ENCODE results near the gene HSD3B2. TPM values are rescaled to one million over a fixed set of nuclear protein-coding genes. Genes with fewer than 3 reads are reported as not detected.

Gene HSD3B2
- total and polyA plus RNA-seq, 7 donors: 0.60 to 5.8 (median 0.93) TPM; not detected in 4

DNA sequence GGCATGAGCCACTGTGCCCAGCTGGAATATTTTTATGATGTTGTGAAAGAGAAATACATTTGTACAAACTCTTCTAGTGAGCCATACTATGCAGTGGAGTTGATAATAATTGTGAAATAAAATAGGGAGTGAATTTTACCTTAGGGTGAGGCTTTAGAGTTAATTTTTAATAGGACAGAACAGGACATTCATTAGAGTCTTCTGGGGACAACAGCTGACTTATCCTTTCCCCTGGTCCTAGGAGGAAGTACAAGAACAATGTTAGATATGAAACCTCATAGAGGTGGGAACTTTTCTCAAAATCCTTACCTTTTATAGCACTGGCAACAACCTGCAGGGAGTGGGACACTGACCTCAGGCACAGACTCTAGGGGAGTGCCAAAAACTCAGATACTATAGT lies 24.4 kb upstream of the HSD3B2 start:
- no peak for DNase-seq

GRCh38 chr1:119391749-119392148 lies 23.2 kb upstream of the HSD3B2 start:
- intact Hi-C loops (cut with DNase I): no loop called here
- H3K4me3 ChIP-seq: no peak overlapping the region
- H3K27me3 ChIP-seq: no peaks in the 10 kb centered on the region
- 79 to 85% methylated on average over 3 of the region's 3 CpGs for WGBS, 2 donors
- no peak for DNase-seq
- no peak overlapping the region for H3K27ac ChIP-seq
- TF ChIP-seq POLR2AphosphoS5 (IDR thresholded peaks at IDR 0.05) (no peak), EP300 (IDR thresholded peaks at IDR 0.05) (no peak), POLR2A (IDR thresholded peaks at IDR 0.05) (no peak)
- TF ChIP-seq, protein P1, sequence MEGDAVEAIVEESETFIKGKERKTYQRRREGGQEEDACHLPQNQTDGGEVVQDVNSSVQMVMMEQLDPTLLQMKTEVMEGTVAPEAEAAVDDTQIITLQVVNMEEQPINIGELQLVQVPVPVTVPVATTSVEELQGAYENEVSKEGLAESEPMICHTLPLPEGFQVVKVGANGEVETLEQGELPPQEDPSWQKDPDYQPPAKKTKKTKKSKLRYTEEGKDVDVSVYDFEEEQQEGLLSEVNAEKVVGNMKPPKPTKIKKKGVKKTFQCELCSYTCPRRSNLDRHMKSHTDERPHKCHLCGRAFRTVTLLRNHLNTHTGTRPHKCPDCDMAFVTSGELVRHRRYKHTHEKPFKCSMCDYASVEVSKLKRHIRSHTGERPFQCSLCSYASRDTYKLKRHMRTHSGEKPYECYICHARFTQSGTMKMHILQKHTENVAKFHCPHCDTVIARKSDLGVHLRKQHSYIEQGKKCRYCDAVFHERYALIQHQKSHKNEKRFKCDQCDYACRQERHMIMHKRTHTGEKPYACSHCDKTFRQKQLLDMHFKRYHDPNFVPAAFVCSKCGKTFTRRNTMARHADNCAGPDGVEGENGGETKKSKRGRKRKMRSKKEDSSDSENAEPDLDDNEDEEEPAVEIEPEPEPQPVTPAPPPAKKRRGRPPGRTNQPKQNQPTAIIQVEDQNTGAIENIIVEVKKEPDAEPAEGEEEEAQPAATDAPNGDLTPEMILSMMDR (IDR thresholded peaks at IDR 0.05): no peak
- H3K9me3 ChIP-seq: no peaks in the 10 kb centered on the region
- no peaks in the 10 kb centered on the region for H3K36me3 ChIP-seq
- H3K4me1 ChIP-seq: no peaks in the 10 kb centered on the region

More for the DNA sequence above, 24.4 kb upstream of the HSD3B2 start:
- Histone ChIP-seq H3K36me3 (no peaks in the 10 kb centered on the region), H3K4me3 (no peak overlapping the region), H3K27me3 (no peaks in the 10 kb centered on the region), H3K9me3 (no peaks in the 10 kb centered on the region), H3K4me1 (no peaks in the 10 kb centered on the region), H3K27ac (no peak overlapping the region)
- intact Hi-C loops (cut with DNase I): no loop called here
- TF ChIP-seq EP300 (IDR thresholded peaks at IDR 0.05): no peak
- TF ChIP-seq POLR2A (IDR thresholded peaks at IDR 0.05): no peak
- TF ChIP-seq, protein P1 (IDR thresholded peaks at IDR 0.05): no peak
- TF ChIP-seq POLR2AphosphoS5 (IDR thresholded peaks at IDR 0.05): no peak

DNA sequence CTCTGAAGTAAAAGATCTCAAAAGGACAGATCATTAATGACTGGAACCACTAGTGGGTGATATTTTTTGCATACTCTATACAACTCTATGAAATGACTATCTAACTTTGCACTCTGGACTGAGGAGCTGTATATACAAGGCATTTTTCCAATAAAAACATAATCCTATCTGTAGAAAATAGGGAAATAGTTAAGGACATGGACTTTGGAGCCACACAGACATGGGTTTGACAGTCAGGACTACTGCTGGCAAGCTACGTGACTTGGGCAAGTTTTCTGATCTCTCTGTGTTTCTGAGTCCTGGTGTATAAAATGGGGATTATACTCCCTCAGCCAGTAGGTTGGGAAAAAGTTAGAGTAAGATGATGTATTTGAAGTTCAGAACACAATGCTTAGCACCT lies 20.9 kb upstream of the HSD3B2 start:
- Histone ChIP-seq H3K27ac (no peak overlapping the region), H3K36me3 (no peaks in the 10 kb centered on the region), H3K9me3 (no peaks in the 10 kb centered on the region), H3K27me3 (no peaks in the 10 kb centered on the region), H3K4me1 (no peaks in the 10 kb centered on the region), H3K4me3 (no peak overlapping the region)
- DNase-seq: no peak
- 19 to 65% methylated on average over 1 of the region's 1 CpG for WGBS, 2 donors
- intact Hi-C loops (cut with DNase I): no loop called here
- TF ChIP-seq POLR2A (IDR thresholded peaks at IDR 0.05) (no peak), POLR2AphosphoS5 (IDR thresholded peaks at IDR 0.05) (no peak), EP300 (IDR thresholded peaks at IDR 0.05) (no peak)
- TF ChIP-seq, protein P1 (IDR thresholded peaks at IDR 0.05): no peak

DNA sequence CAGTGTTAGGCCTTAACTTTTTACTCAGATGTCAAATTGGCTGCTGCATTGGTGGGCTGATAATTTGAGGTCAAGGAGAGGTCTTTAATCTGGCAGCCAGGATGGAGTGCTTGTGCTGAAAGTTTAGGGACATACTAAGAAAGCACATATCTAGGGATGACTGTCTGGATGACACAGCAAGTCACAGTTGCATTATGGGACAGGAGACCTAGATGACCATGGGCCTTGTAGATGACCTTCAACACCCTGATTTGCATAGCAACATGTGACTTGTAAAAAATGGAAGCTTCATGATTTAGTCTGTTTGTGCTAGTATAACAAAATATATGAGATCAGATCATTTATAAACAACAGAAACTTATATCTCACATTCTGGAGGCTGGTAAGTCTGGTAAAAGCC lies 18.0 kb upstream of the HSD3B2 start:
- intact Hi-C loops (cut with DNase I): no loop called here
- TF ChIP-seq POLR2AphosphoS5 (IDR thresholded peaks at IDR 0.05) (no peak), POLR2A (IDR thresholded peaks at IDR 0.05) (no peak), EP300 (IDR thresholded peaks at IDR 0.05) (no peak)
- TF ChIP-seq, protein P1 (IDR thresholded peaks at IDR 0.05): no peak
- no peaks in the 10 kb centered on the region for H3K36me3 ChIP-seq
- no peak for DNase-seq
- no peaks in the 10 kb centered on the region for H3K4me1 ChIP-seq
- no peak overlapping the region for H3K4me3 ChIP-seq
- no peak overlapping the region for H3K27ac ChIP-seq
- H3K9me3 ChIP-seq: no peaks in the 10 kb centered on the region
- H3K27me3 ChIP-seq: no peaks in the 10 kb centered on the region

GRCh38 chr1:119397986-119398385 lies 17.0 kb upstream of the HSD3B2 start:
- Histone ChIP-seq H3K4me1 (no peaks in the 10 kb centered on the region), H3K4me3 (no peak overlapping the region), H3K36me3 (no peaks in the 10 kb centered on the region), H3K9me3 (no peaks in the 10 kb centered on the region), H3K27me3 (no peaks in the 10 kb centered on the region), H3K27ac (no peak overlapping the region)
- DNase-seq: no peak
- intact Hi-C loops (cut with DNase I): no loop called here
- 61 to 78% methylated on average over 3 of the region's 3 CpGs for WGBS, 2 donors
- TF ChIP-seq POLR2AphosphoS5 (IDR thresholded peaks at IDR 0.05) (no peak), EP300 (IDR thresholded peaks at IDR 0.05) (no peak)
- TF ChIP-seq, protein P1 (IDR thresholded peaks at IDR 0.05): no peak

Measured in sigmoid colon (tissue), 7 donors.